NCI-H1694 (cell line): ENCODE data around the gene USP32.
"Not testable (repeated sequence)": the region's sequence is repeated elsewhere in the genome, so short reads cannot be mapped to it uniquely, and the experiment has no call there.

Experiments
- DNase-seq: peaks from one replicate; lab custom pipeline; 2025; lab: John Stamatoyannopoulos, UW

USP32 gene

DNA sequence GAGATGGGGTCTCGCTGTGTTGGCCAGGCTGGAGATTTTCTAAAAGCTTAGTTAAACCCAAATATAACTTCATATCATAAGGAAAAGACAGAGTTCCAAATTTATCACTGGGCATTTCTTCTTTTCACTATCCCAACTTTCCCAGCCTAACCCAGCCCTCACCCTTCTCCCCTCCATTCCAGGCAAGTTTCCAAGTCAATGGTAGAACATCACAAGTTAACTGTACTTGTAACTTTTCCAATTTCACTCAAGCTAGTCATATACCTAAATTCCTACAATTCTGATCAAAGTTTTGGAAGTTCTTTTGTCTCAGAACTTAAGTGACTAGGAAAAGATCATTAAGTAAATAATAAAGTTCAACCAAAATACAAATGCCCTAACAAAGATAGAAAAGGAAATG is 61.2 kb downstream of the USP32 start:
- DNase-seq: no peak

DNA sequence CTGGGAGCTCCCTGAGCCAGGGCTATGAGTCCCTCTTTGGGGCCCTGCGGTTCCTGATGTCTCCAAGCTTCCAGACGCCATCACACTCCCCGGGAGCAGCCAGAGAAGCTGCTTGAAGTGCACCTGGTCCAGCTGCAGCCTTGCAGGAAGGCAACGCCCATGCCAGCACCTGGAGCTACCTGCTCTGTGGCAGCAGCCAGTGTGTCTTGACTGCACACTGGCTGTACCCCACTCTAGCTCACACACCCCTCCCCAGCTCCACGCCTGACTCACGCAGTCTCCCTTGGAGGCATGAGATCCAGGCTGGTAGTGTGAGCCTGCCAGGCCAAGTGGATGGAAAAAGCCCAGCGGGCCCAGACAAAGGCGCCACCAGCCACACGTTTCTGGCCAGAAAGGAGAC is 63.3 kb downstream of the USP32 start:
- DNase-seq: no peak

DNA sequence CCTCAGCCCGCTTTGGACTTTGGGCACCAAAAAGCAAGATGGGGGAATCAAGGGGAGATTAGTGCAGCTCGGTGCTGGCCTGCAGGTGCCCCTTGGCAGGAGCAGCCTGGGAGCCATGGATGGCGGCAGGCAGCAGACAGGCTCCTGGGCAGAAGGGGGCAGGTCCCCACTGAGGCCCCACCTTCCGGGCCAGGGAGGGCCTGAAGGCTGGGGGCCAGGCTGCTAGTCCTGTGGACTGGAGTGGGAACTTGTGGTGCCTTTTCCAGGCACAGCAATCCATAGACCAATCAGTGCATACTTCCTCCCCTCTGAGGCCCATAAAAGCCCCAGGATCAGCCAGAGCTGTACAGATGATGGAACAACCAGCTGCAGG is 64.0 kb downstream of the USP32 start:
- DNase-seq: no peak

DNA sequence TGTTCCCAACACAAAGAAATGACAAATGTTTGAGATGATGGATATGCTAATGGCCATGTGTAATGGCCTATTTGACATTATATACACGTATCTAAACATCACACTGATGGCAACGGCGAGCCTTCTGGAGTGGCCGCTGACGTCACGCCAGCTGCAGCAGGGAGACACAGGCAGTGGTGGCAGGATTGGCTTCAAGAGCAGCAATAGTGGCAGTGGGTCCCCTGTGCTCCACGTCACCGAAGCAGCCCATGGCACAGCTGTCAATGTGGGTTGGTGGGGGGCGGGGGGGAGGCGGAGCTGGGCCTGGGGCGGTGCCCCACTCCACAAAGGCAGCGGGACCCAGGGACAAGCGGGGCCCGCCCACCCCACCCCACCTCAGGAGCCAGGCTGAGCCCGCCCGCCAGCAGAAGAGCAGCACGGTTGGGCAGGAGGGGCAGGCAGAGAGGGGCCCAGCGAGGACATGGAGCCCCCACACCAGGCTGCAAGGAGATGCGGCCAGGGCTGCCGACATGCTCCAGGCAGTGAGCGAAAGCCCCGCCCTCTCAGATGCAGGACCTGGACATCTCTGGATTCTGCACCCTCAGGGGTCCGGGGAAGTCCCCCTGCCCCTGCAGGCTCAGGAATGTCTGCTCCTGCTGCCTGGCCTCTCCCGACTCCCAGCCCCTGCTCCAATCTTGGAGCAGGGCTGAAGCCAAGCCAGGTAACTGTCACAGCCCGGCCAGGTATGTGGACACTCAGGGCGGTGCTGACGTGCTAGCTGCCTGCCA is 64.6 kb downstream of the USP32 start:
- DNase-seq: no peak

DNA sequence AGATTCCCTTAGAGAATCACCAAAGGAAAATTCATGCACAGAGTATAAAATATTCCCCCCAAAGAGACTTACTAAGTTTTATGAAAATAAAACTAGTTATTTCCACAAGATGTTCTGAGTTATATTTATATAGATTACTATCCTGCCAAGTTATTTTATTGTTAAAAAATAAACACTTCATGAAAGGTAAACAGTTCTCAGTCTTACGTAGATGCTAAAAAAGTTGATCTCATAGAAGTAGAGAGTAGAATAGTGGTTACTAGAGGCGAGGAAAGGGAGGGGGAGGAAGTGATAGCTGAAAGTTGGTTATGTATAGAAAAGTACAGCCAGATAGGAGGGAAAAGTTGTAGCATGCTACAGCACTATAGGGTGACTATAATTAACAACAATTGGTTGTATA is 65.2 kb downstream of the USP32 start:
- DNase-seq: no peak

DNA sequence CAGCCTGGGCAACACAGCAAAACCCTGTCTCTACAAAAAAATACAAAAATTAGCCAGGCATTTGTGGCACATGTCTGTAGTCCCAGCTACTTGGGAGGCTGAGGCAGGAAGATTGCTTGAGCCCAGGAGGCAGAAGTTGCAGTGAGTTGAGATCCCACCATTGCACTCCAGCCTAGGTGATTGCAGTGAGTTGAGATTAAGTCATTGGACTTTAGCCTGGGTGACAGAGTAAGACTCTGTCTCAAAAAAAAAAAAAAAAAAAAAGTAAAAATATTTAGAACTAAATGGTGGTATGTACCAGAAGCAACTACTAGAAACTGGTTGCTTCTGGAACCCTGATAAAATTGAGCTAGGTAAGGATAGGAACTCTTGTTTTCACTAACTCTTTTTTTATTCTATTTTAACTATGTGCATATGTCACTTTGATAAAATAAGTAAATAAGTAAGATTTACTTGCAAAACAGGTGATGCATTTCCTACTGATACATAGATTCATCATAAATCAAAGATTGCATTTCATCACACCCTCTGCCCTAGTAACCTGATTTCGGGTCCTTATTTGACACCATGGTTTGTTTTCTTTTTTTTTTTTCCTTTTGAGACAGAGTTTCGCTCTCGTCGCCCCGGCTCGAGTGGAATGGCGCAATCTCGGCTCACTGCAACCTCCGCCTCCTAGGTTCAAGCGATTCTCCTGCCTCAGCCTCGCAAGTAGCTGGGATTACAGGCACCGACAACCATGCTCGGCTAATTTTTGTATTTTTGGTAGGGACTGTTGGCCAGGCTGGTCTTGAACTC is 66.0 kb downstream of the USP32 start:
- DNase-seq: no peak

DNA sequence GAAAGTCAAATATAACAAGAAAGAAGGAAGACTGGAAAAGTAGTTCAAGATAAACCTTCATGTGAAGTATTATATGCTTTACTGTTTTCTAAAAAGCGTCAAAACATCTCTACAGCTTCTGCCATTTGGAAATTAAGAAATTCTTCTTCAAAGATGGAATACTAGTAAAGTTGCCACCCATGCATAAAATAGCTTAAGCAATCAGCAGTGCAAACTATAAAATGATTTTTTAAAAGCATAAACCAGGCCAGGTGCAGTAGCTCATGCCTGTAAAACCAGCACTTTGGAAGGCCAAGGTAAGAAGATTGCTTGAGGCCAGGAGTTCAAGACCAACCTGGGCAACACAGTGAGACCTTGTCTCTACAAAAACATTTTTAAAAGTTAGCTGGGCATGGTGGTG is 68.2 kb downstream of the USP32 start:
- DNase-seq: no peak

DNA sequence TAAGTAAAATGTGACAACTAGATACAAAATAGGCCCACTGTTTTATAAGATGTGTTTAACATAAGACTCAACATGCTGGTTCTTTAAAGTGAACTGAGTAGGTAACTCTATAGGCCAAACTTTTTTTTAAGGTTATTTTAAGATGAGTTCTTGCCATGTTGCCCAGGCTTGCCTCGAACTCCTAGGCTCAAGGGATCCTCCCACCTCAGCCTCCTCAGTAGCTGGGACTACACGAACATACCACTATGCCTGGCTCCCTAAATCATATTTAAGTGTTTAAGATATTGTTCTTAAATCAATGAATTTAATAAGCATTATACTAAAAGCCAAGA is 69.9 kb downstream of the USP32 start:
- no peak for DNase-seq

DNA sequence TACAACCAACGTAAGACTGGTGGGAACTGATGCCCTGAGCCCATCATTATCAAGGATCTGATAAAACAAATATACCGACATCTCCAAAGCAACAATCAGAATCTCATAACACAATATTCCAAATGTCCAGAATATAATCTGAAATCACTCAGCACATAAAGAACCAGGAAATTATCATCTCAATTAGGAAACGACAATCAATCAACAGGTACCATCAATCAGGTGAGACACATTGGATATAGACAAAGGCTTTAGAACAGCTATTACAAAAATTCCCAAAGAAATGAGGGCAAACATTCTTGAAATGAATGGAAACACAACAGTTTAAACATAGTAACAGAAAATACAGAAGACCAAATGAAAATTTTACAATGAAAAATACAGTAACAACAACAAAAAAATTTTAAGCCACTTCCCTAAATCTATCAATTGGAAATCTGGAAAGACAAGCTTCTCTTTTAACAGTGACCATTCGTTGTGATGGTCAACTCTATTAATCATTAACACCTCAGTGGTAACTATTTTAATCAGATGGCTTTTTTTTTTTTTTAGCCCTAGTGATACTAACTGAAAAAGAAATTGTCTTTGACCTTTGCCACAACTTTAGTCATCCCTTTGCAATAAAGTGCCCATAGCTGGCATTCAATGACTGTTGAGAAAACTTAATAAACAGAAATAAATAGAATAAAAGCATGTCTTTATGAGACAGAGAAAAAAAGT is 70.4 kb downstream of the USP32 start:
- DNase-seq: no peak

DNA sequence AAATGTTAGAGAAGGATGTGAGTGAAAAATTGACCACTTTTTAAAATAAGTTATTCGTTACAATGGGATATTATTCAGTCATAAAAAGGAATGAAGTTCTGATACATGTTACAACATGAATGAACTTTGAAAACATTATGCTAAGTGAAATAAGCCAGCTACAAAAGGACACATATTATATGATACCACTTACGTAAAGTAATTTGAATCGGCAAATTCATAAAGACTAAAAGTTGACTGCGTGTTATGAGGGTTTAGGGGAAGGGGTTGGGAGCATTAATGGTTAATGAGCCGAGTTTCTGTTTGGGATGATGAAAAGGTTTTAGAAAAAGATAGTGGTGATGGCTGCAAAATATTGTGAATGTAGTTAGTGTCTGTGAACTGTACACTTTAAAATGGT is 73.1 kb downstream of the USP32 start:
- DNase-seq: no peak

DNA sequence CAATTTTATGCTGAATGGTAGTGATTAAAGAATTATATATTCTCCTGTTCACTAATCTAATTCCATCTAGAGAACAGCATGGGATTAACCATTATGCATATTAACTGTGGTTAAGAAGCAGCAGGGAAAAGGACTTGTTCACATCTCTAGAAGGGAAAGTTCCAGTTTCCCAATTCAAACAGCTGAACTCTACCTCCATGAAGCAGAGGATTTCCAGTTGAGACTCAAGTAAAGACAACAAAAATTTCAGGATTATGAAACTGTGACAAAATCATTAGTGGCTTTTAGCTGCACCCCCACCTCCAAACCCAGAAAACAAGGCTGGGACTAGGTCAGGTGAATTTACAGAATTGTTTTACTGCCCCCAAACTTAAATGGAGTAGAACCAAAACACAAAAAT is 73.6 kb downstream of the USP32 start:
- no peak for DNase-seq

DNA sequence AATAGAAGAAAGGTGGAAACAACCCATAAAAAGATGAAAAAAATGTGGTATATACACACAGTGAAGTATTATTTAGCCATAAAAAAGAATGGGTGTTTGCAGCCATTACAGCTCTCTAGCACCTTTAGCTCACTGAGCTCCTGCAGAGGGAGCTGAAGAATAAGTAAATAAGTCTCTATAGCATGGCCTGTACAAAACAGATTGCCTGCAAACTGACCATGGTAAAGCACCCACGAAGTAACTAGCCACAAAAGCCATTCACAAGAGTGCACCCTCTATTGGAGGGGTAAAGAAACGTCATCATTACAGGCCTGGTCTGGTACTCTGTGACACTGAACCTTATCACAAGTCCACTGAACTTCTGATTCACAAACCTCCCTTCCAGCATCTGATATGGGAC is 76.3 kb downstream of the USP32 start:
- no peak for DNase-seq

DNA sequence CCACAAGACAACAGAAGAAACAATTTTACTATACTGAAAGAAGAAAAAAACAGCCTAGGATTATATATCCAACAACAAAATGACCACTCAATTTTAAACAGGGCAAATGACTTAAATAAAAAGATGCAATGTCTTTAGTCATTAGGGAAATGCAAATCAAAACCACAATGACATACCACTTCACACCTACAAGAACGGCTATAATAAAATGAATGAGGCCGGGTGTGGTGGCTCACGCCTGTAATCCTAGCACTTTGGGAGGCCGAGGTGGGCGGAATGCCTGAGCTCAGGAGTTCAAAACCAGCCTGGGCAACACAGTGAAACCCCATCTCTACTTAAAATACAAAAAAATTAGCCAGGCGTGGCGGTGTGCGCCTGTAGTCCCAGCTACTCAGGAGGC is 77.0 kb downstream of the USP32 start:
- DNase-seq: not testable (repeated sequence)

DNA sequence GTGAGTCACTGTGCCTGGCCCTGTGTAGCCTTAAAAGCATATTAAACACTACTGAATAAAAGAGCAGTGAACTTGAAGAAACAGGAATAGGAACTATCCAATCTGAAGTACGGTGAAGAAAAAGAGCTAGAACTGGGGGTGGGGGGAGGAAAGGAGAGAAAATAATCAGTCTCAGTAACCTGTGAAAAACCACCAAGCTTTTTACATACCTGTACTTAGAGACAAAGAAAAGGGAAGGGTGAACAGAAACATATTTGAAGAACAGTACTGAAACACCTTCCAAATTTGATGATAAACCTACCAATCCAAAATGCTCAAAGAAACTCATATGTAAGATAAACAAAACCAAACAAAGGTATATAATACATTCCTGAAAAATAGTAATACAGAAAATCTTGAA is 77.5 kb downstream of the USP32 start:
- no peak for DNase-seq

DNA sequence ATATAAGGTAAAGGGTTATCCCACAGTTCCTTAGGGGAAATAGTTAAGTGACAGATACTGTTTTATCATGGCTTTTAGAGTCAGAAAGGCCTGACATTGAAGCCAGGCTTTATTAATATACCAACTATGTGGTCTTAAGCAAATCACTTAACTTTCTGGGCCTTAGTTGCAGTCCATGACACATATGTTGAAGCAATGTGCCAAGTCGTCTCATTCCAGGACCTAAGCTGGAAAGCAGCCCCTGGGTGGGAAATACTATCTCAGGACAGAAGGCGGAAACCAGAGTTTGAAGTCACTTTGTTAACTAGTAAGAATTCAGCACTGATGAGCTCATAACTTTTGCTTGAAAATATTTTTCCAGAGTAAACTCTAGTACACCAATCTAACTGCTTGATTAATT is 80.0 kb downstream of the USP32 start:
- no peak for DNase-seq

DNA sequence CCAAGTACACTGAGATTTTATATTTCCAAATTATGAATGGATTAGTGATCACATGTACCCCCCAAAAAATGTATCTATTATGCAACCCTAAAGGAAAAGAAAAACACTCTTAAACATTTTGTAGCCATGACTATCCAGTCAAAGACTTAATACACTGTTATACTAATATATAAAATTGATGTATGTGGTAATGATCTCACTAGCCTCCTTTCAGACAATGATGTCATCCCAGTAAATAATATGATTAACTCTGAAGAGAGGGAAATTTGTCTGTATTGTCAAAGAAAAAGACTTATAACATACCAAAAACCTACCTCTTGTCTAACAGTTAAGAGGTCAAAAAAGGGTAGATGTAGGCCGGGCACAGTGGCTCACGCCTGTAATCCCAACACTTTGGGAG is 80.7 kb downstream of the USP32 start:
- no peak for DNase-seq

DNA sequence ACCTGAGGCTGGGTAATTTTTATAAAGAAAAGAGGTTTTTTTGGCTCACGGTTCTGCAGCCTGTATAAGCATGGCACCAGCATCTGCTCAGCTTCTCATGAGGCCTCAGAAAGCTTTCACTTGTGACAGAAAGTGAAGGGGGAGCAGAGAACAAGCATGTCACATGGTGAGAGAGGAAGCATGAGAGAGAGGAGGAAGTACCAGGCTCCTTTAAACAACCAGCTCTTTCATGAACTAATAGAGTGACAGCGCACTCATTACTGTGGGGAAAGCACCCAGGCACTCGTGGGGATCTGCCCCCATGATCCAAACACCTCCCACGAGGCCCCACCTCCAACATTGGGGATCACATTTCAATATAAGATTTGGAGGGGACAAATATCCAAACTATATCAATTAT is 86.8 kb downstream of the USP32 start:
- DNase-seq: no peak

DNA sequence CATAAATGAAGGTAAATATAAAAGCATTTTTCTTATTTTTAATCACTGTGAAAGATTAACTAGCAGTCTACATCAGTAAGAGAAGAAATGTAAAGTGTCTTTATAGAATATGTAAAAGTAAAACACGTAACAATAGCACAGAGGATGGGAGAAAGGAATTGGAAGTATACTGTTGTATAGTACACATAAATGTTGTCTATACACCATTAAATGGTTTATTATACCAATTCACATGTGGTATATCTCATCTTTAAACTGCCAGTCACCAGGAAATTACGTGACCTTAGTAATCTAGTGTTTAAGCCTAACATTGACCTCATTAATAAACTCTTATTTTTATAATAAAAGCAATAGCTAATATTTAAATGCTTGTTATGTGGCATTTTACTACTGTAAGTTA is 87.4 kb downstream of the USP32 start:
- DNase-seq: no peak

DNA sequence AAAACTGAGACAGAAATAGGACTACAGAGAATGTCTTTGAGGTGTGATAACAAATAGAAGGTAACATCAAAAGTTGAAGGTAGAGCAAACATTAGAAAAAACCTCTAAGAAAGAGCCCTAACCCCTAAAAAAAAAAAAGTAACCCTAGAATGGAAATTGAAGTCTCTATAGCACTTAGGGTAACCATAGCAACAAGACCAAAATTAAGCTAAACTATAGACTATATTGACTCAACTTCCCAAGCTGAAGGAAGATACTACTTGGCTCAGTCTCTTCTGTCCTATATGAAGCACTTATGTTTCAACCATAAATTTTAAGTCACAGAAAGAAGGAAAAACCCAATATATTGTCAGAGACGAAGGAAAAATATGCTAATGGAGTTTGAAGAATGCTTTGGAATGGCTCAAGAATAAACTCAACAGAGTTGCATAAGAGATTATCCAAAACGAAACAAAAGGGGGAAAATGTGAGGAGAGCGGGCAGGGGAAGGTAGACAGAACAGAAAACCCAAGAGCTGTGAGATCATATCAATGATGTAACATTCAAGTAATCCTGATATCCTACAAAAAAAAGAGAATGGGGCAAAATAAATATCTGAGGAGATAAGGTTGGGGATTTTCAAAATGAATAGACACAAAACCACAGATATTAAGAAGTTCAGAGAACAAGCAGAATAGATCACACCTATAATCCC is 88.4 kb downstream of the USP32 start:
- DNase-seq: no peak

DNA sequence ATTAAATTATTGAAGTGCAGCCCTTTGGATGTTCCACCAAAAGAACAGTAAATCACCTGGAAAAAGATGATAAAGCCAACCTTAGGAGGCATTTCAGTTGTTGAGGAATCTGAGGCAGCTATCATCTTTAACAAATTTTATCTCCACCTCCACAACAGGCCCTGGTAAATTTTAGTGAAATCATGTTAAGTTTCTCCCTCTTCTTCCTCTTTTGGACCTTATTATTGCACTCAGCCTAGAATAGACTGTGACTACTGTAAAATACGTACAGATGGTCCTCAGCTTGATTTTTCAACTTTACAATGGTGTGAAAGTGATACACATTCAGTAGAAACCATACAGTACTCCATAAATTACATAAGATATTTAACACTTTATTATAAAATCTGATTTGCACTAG is 90.3 kb downstream of the USP32 start:
- no peak for DNase-seq

DNA sequence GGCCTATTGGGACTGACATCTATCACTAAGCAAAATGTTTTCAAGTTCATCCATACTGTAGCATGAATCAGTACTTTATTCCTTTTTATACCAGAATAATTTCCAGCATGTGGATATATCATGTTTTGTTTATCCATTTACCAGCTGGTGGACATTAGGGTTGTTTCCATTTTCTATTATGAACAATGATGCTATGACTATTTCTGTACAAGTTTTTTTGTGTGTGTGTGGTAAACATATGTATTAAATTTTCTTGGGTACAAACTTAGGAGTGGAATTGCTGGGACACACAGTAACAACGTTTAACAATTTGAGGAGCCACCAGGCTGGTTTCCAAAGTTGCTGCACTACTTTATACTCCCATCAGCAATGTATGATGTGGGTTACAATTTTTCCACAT is 91.0 kb downstream of the USP32 start:
- DNase-seq: no peak

DNA sequence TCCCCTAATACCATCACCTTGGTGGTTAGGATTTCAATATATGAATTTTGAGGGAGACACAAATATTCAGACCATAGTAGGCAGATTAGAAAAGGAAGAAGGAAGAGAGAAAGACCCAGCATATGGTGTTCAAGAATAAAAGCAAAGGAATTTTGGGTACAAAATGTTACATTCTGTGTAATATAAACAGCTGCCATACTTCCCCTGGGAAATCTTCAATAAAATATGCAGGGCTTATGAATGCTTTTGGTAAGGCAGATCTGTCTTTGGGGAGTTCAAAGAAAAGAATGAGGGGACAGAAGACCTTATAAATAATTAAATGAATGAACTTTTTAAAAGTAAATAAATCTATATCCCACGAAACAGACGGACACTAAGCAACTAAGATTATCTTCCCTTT is 91.9 kb downstream of the USP32 start:
- no peak for DNase-seq
